Omental fat pad (tissue), 4 donors: ENCODE data around the gene DOCK4. TPM values are rescaled to one million over a fixed set of nuclear protein-coding genes. Genes with fewer than 3 reads are reported as not detected.

Experiments
- ATAC-seq: fragments of 150-250 bp; one replicate; pipeline ENCODE4 v1.9.1; 2016; ENCODE audit warnings: mild to moderate bottlenecking, moderate library complexity; ENCODE audit not compliant: low FRiP score
- DNase-seq: peaks from one replicate; pipeline ENCODE4 v3.0.0-alpha.2; 2019; ENCODE audit warnings: low spot score
- CTCF ChIP-seq, 3 donors: fragments of 450-650 bp; IDR thresholded peaks; one replicate each; pipeline ENCODE4 v1.5.1; 2016 to 2017; ENCODE audit warnings: antibody characterized with exemption in 3 of 3, mild to moderate bottlenecking in 3 of 3, moderate library complexity in 2 of 3
- total RNA-seq, 4 donors: library from RNA; depleted of rRNA; stranded (reverse); fragments of >200 nt; gene quantifications; one replicate each; pipeline ENCODE4 v1.1.0, GENCODE V29; 2016

The DOCK4 gene
- total RNA-seq, 4 donors from 2014 or later, result 47.5 to 86.9 (median 59.7) TPM

GRCh38 chr7:112156412-112156811 is 49.8 kb downstream of the DOCK4 start:
- ATAC-seq, result no peak
- DNase-seq, result no peak
- TF ChIP-seq CTCF (IDR thresholded peaks at IDR 0.05), result no peak

GRCh38 chr7:112154690-112155089 is 51.5 kb downstream of the DOCK4 start:
- no peak for TF ChIP-seq CTCF (IDR thresholded peaks at IDR 0.05)
- DNase-seq (no peak), ATAC-seq (no peak)

- TF ChIP-seq CTCF (IDR thresholded peaks at IDR 0.05), result no peak
- DNase-seq (no peak), ATAC-seq (no peak)
Measured at GRCh38 chr7:112152186-112152585, 54.0 kb downstream of the DOCK4 start.

GRCh38 chr7:112150823-112151641 is 55.2 kb downstream of the DOCK4 start:
- no peak for ATAC-seq
- no peak for TF ChIP-seq CTCF (IDR thresholded peaks at IDR 0.05)
- no peak for DNase-seq

- no peak for TF ChIP-seq CTCF (IDR thresholded peaks at IDR 0.05)
- ATAC-seq (no peak), DNase-seq (no peak)
Measured at GRCh38 chr7:112149734-112150133, 56.5 kb downstream of the DOCK4 start.

- no peak for TF ChIP-seq CTCF (IDR thresholded peaks at IDR 0.05)
- no peak for ATAC-seq
- no peak for DNase-seq
Measured at GRCh38 chr7:112147793-112148361, 58.3 kb downstream of the DOCK4 start.

- no peak for TF ChIP-seq CTCF (IDR thresholded peaks at IDR 0.05)
- no peak for ATAC-seq
Measured at GRCh38 chr7:112145206-112145605, 61.0 kb downstream of the DOCK4 start.

More at GRCh38 chr7:112145206-112145605, 61.0 kb downstream of the DOCK4 start:
- no peak for DNase-seq
